Right lobe of liver (tissue), 6 donors: ENCODE measurements around the gene PFKFB4. TPM values are rescaled to one million over a fixed set of nuclear protein-coding genes. Genes with fewer than 3 reads are reported as not detected.

Experiments
- ATAC-seq, 4 donors: fragments of 200-7000 bp; cut with Tn5 transposase; one replicate each; pipeline ENCODE4 v1.9.1; 2020; ENCODE audit warnings: mild to moderate bottlenecking in 4 of 4, moderate library complexity in 4 of 4
- DNase-seq, 3 donors: peaks; one replicate each; pipeline ENCODE4 v3.0.0-alpha.2; 2020
- H3K27ac ChIP-seq, 3 donors: fragments of 200-600 bp; one replicate each; pipeline ENCODE4 v1.8.0; 2022
- H3K27me3 ChIP-seq, 2 donors: fragments of 200-600 bp; one replicate each; pipeline ENCODE4 v1.8.0; 2022
- H3K36me3 ChIP-seq, 4 donors: fragments of 200-600 bp; sonication (generic) in 1 of 4; one replicate each; pipeline versions ENCODE4 v1.5.1 to v1.8.0; 2017 to 2022; ENCODE audit warnings: control low read depth in 1 of 4
- H3K4me1 ChIP-seq, 4 donors: fragments of 200-600 bp; sonication (generic) in 1 of 4; one replicate each; pipeline versions ENCODE4 v1.5.1 to v1.8.0; 2017 to 2022; ENCODE audit warnings: control low read depth in 1 of 4
- H3K4me3 ChIP-seq, 3 donors: fragments of 200-600 bp; one replicate each; pipeline ENCODE4 v1.8.0; 2022
- H3K9me3 ChIP-seq, 4 donors: fragments of 200-600 bp; sonication (generic) in 1 of 4; one replicate each; pipeline versions ENCODE4 v1.5.1 to v1.8.0; 2017 to 2022; ENCODE audit warnings: control low read depth in 1 of 4
- CTCF ChIP-seq, 4 donors: fragments of 200-600 bp in 3 of 4; fragments of 450-650 bp in 1 of 4; IDR thresholded peaks; one replicate each; pipeline versions ENCODE4 v1.5.1 to v1.8.0; 2016 to 2022; ENCODE audit warnings: antibody characterized with exemption in 4 of 4, mild to moderate bottlenecking in 2 of 4
- POLR2A ChIP-seq: fragments of 450-650 bp; IDR thresholded peaks from one replicate; pipeline ENCODE4 v1.6.1; 2017; ENCODE audit warnings: antibody characterized with exemption, mild to moderate bottlenecking
- WGBS: methylation state at CpG from one replicate; pipeline ENCODE4 v1.1.6; 2018; ENCODE audit warnings: low coverage, low lambda C conversion rate; ENCODE audit not compliant: insufficient coverage; ENCODE audit errors: missing lambda C conversion rate; 5-methylcytosine and 5-hydroxymethylcytosine counted together
- intact Hi-C, 2 donors: fragments of 100-400 bp; cut with DNase I; formaldehyde crosslinking; loops; one replicate each; pipeline versions ENCODE4 v1.11.2 to v1.14.1; 2022
- total RNA-seq, 6 experiments: library from RNA; depleted of rRNA in 2 of 6; stranded (reverse); fragments of >200 nt in 2 of 6; fragmentation: NEBNext Ultra II Directional in 3 of 6; extraction: Animal tissue kit (Norgen Biotek cat#: 25700) in 3 of 6; gene quantifications; one replicate each; pipeline versions ENCODE4 v1.1.0 to v1.2.4, GENCODE V29; 2016 to 2023
- donor health status: DM: no; HTN: yes; CAD: no.
- donor health status: DM: no; HTN: no; CAD: no.
- donor health status: DM: no; HTN: no; CAD: no.
- donor health status: DM: no; HTN: yes; CAD: no.
- donor health status: DM: no; HTN: yes; CAD: no.

The PFKFB4 gene
- total RNA-seq, 6 experiments from 2014 or later = 0.59 to 10.8 (median 1.4) TPM

DNA sequence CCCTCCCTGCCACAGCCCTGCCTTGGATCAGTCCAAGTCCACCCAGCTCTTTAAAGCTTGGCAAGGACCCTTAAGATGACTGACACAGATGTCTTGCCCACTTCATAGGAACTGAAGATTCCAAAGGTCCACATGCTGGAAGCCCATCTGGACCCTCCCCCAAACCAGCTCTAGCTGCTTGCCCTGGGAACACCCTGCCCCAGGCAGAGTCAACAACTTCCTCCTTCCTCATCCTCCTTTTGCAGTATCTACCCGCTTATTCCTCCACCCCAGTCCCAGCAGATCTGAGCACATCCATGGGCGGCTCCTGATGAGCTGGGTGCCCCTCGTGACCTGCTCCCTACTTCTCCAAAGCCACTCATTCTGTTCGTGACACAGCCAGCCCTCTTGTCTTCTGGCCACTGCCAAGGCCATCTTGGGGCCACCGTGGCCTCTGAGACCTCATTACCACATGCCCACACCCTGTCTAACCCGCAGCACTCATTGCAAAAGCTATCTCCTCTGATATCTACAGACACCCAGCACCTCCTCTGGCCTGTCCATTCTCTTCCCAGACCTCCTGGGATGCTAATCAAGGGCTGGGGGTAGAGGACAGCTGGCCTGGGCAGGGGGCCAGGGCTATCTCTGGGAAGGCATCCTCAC lies 2.0 kb upstream of the PFKFB4 start:
- H3K9me3 ChIP-seq = no peaks in the 10 kb centered on the region
- no peak overlapping the region for H3K4me3 ChIP-seq
- ATAC-seq (peak in 1 of 4 donors; percentile 4), DNase-seq (peak; percentile 57 to 75 (median 63))
- peaks cover 0 to 11% (median 5%) of the 10 kb centered on the region in 4 donors for H3K4me1 ChIP-seq
- 34% methylated on average over 5 of the region's 6 CpGs for WGBS
- intact Hi-C loops = loop anchor here in 1 of 2 donors (10.0 kb wide), 1 partner anchor 164 kb away; no protein-coding TSS in a partner anchor
- no peak for TF ChIP-seq POLR2A
- no peak for TF ChIP-seq CTCF (IDR thresholded peaks at IDR 0.05)
- no peaks in the 10 kb centered on the region for H3K27me3 ChIP-seq
- H3K36me3 ChIP-seq = no peaks in the 10 kb centered on the region
- peak overlapping the region in 1 of 3 donors; percentile 19 for H3K27ac ChIP-seq

DNA sequence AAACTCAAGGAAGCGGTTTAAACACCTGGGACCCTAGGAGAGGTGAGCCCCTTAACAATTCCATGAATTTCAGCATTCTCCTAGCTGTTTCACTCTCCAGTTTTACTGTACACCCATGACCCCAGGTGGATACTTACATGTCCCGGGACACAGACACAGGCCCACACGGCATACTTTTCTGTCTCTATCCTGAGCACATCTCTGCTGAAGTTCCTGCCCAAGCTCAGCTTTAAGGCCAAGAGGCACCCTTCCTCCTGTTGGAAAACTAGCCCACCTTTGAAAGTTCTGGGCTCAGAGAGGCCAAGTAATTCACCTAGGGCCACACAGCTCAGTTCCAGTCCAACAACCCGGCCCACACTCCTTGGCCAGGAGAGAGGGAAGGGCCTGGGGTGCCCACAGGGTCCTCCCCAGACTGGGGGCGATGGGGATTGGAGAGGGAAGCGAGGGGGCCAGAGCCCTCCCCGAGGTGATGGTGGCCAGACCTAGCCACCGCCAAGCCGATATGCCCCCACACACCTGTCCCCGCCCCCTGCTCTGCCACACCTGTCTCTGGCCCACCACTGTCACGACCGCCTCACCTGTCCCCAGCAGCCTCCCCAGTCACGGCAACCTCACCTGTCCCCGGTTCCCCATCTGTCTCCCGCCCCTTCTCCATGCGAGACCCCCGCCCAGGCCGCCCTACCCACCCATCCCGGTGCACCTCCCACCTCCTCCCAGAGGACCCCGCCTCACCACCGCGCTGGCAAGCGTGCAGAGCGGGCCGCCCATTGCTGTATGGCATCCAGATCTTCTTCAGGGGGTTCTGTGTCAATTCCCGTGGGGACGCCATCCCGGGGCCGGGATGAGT lies 431 bp downstream of the PFKFB4 start:
- DNase-seq (peak in 1 of 3 donors; percentile 64), ATAC-seq (no peak)
- Histone ChIP-seq H3K4me1 (peaks cover 0 to 11% (median 5%) of the 10 kb centered on the region in 4 donors), H3K27ac (peak overlapping the region in 1 of 3 donors; percentile 38), H3K4me3 (peak overlapping the region; percentile 41 to 54 (median 52)), H3K36me3 (no peaks in the 10 kb centered on the region), H3K27me3 (no peaks in the 10 kb centered on the region), H3K9me3 (no peaks in the 10 kb centered on the region)
- intact Hi-C loops = loop anchor here in 1 of 2 donors (10.0 kb wide), 1 partner anchor 161 kb away; no protein-coding TSS in a partner anchor
- 20% methylated on average over 8 of the region's 29 CpGs for WGBS
- TF ChIP-seq POLR2A = peak; percentile 20
- no peak for TF ChIP-seq CTCF (IDR thresholded peaks at IDR 0.05)

DNA sequence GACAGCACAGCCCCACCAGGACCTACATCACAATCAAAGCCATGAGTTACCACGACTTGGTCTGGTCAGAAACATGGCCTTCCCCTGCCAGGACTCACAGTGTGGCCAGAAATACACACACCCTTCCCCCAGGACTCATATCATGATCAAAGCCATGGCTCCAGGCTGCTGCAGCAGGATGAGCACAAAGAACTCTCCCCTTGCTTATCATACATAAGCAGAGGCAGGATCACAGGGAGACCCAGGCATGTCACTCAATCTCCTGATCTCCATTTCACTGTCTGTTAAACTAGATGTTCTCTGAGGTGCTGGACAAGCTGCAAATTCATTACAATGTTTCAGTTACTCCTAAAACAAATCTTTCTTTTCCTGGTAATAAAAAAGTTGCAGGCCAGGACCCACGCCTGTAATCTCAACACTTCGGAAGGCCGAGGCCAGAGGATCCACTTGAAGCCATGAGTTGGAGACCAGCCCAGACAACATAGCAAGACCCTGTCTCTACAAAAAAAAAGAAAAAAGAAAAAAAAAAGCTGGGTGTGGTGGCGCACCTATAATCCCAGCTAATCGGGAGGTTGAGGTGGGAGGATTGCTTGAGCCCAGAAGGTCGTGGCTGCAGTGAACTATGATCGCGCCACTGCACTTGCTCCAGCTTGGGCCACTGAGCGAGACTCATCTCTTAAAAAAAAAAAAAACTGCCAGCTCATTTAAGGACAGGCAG lies 1.2 kb downstream of the PFKFB4 start:
- no peaks in the 10 kb centered on the region for H3K36me3 ChIP-seq
- H3K9me3 ChIP-seq = no peaks in the 10 kb centered on the region
- DNase-seq (no peak), ATAC-seq (no peak)
- peaks cover 0 to 11% (median 5%) of the 10 kb centered on the region in 4 donors for H3K4me1 ChIP-seq
- no peak for TF ChIP-seq CTCF (IDR thresholded peaks at IDR 0.05)
- TF ChIP-seq POLR2A = no peak
- intact Hi-C loops = loop anchor here in 1 of 2 donors (10.0 kb wide), 1 partner anchor 161 kb away; no protein-coding TSS in a partner anchor
- no peaks in the 10 kb centered on the region for H3K27me3 ChIP-seq
- H3K27ac ChIP-seq = no peak overlapping the region
- H3K4me3 ChIP-seq = no peak overlapping the region
- 96% methylated on average over 8 of the region's 10 CpGs for whole genome bisulfite sequencing
